B cell (primary cell): ENCODE results near the gene MRPL10. TPM values are rescaled to one million over a fixed set of nuclear protein-coding genes. Genes with fewer than 3 reads are reported as not detected.

Source experiments
- ATAC-seq: fragments of 200-7000 bp; cut with Tn5 transposase; one replicate; pipeline ENCODE4 v1.10.0; 2021; ENCODE audit warnings: low read depth, mild to moderate bottlenecking, moderate number of reproducible peaks, moderate library complexity
- CTCF ChIA-PET: fragments of 350-600 bp; sonication (Branson Sonifier 250); formaldehyde crosslinking; loops from one replicate; lab custom pipeline; 2021; ENCODE audit warnings: antibody characterized with exemption, inconsistent platforms; lab: Charles Lee
- POLR2A ChIA-PET: fragments of 350-600 bp; sonication (Branson Sonifier 250); formaldehyde crosslinking; loops from one replicate; lab custom pipeline; 2021; ENCODE audit warnings: antibody characterized with exemption; lab: Charles Lee
- DNase-seq: peaks from one replicate; pipeline ENCODE4 v3.0.0; 2013
- H2AFZ ChIP-seq: 2 replicates; pipeline ENCODE4 v1.6.1; 2012; ENCODE audit warnings: mild to moderate bottlenecking, low read depth, low read length; ENCODE audit not compliant: insufficient read depth, poor library complexity, severe bottlenecking
- H3K27ac ChIP-seq, 2 donors: 1 replicate in 1 of 2; 2 replicates in 1 of 2; pipeline ENCODE4 v1.5.1; 2012 to 2013; ENCODE audit warnings: low read length in 2 of 2, mild to moderate bottlenecking in 2 of 2, moderate library complexity in 1 of 2
- H3K27me3 ChIP-seq, 4 experiments: fragments of 200-600 bp in 1 of 4; sonication (generic) in 1 of 4; replicated peaks in 1 of 4; 1 replicate in 2 of 4; 2 replicates in 2 of 4; pipeline versions ENCODE4 v1.6.1 to v1.7.0; 2013 to 2016; ENCODE audit warnings: low read length in 3 of 4, mild to moderate bottlenecking in 2 of 4, mixed read lengths in 1 of 4, moderate library complexity in 1 of 4; ENCODE audit not compliant: insufficient read depth in 4 of 4, control insufficient read depth in 3 of 4; ENCODE audit errors: control extremely low read depth in 1 of 4
- H3K36me3 ChIP-seq, 2 experiments: replicated peaks in 1 of 2; 1 replicate in 1 of 2; 2 replicates in 1 of 2; pipeline versions ENCODE4 v1.6.1 to v1.7.1; 2013; ENCODE audit warnings: low read length in 1 of 2; ENCODE audit not compliant: insufficient read depth in 2 of 2, control insufficient read depth in 1 of 2; ENCODE audit errors: control extremely low read depth in 1 of 2, extremely low read depth in 1 of 2
- H3K4me1 ChIP-seq, 2 donors: fragments of 200-600 bp in 1 of 2; sonication (generic) in 1 of 2; 1 replicate in 1 of 2; 2 replicates in 1 of 2; pipeline versions ENCODE4 v1.5.1 to v1.6.1; 2013 to 2017; ENCODE audit warnings: low read length in 2 of 2; ENCODE audit not compliant: control insufficient read depth in 2 of 2, insufficient read depth in 2 of 2
- H3K4me2 ChIP-seq: replicated peaks from 2 replicates; pipeline ENCODE3; 2012; ENCODE audit warnings: mild to moderate bottlenecking, low read depth, low read length; ENCODE audit not compliant: poor library complexity, severe bottlenecking
- H3K4me3 ChIP-seq, 5 experiments: fragments of 200-600 bp in 1 of 5; sonication (generic) in 1 of 5; 1 replicate in 3 of 5; 2 replicates in 2 of 5; pipeline versions ENCODE4 v1.5.1 to v1.7.0; 2011 to 2016; ENCODE audit warnings: low read length in 4 of 5, mild to moderate bottlenecking in 4 of 5, low read depth in 2 of 5, control low read depth in 1 of 5, moderate library complexity in 1 of 5; ENCODE audit not compliant: insufficient read depth in 1 of 5; ENCODE audit errors: control extremely low read depth in 1 of 5, extremely low read depth in 1 of 5
- H3K79me2 ChIP-seq: fragments of 200-600 bp; sonication (generic); one replicate; pipeline ENCODE4 v1.6.0; 2016; ENCODE audit warnings: low read length; ENCODE audit not compliant: control insufficient read depth, insufficient read depth
- H3K9ac ChIP-seq: fragments of 200-600 bp; sonication (generic); 2 replicates; pipeline ENCODE4 v1.6.1; 2017; ENCODE audit warnings: mild to moderate bottlenecking, low read length, moderate library complexity
- H3K9me3 ChIP-seq, 3 donors: one replicate each; pipeline versions ENCODE4 v1.6.1 to v1.7.1; 2013; ENCODE audit warnings: low read length in 2 of 3; ENCODE audit not compliant: control insufficient read depth in 2 of 3, insufficient read depth in 1 of 3; ENCODE audit errors: control extremely low read depth in 1 of 3
- H4K20me1 ChIP-seq: 2 replicates; pipeline ENCODE4 v1.6.0; 2012; ENCODE audit warnings: mild to moderate bottlenecking, low read length; ENCODE audit not compliant: insufficient read depth, control insufficient read depth, poor library complexity, severe bottlenecking
- H3K27ac Mint-ChIP-seq: one replicate; pipeline ENCODE4 v1.8.0; 2021; ENCODE audit warnings: mixed read lengths
- H3K27me3 Mint-ChIP-seq: one replicate; pipeline ENCODE4 v1.8.0; 2021; ENCODE audit warnings: mixed read lengths
- H3K4me1 Mint-ChIP-seq: one replicate; pipeline ENCODE4 v1.8.0; 2021; ENCODE audit warnings: mixed read lengths
- H3K4me3 Mint-ChIP-seq: one replicate; pipeline ENCODE4 v1.8.0; 2021; ENCODE audit warnings: mixed read lengths
- H3K9me3 Mint-ChIP-seq: one replicate; pipeline ENCODE4 v1.8.0; 2022; ENCODE audit warnings: mixed read lengths; ENCODE audit not compliant: insufficient read depth
- CTCF ChIP-seq: fragments of 200-600 bp; IDR thresholded peaks from one replicate; pipeline ENCODE4 v1.8.0; 2022; ENCODE audit warnings: antibody characterized with exemption, mild to moderate bottlenecking
- EZH2 ChIP-seq: IDR thresholded peaks from 2 replicates; pipeline ENCODE4 v1.6.1; 2012; ENCODE audit warnings: borderline replicate concordance, low read depth, mild to moderate bottlenecking, moderate library complexity, low read length; ENCODE audit not compliant: insufficient read depth, poor library complexity, severe bottlenecking
- WGBS: methylation state at CpG from one replicate; pipeline ENCODE4 v1.1.5; 2013; ENCODE audit warnings: missing lambda C conversion rate; ENCODE audit not compliant: insufficient coverage; 5-methylcytosine and 5-hydroxymethylcytosine counted together
- intact Hi-C: fragments of 100-400 bp; cut with micrococcal nuclease; formaldehyde crosslinking; loops from one replicate; pipeline ENCODE4 v1.10.0; 2022
- polyA plus RNA-seq: library from polyadenylated mRNA; depleted of rRNA; stranded (reverse); fragments of >200 nt; gene quantifications from 2 replicates; pipeline ENCODE4 v1.2.3, GENCODE V29; 2012
- total RNA-seq, 2 donors: library from RNA; stranded (reverse); fragments of 120-200 nt in 1 of 2; gene quantifications; 1 replicate in 1 of 2; 2 replicates in 1 of 2; pipeline versions ENCODE4 v1.2.3 to v1.2.4, GENCODE V29; 2013 to 2022

MRPL10 gene
- total and polyA plus RNA-seq, 2 donors (not counting 1 experiment from before 2014, with no cell fraction given) = 34.8 to 39.4 TPM

- H3K9ac ChIP-seq = no peak overlapping the region
- no peaks in the 10 kb centered on the region for H4K20me1 ChIP-seq
- H3K27ac Mint-ChIP-seq = no peak overlapping the region
- H3K79me2 ChIP-seq = no peaks in the 10 kb centered on the region
- peaks cover 5% of the 10 kb centered on the region for H3K4me1 Mint-ChIP-seq
- H3K27me3 ChIP-seq = peaks cover 0 to 52% (median 21%) of the 10 kb centered on the region in 4 experiments
- no peaks in the 10 kb centered on the region for H3K9me3 Mint-ChIP-seq
- no peak overlapping the region for H3K27ac ChIP-seq
- H3K9me3 ChIP-seq = no peaks in the 10 kb centered on the region
- WGBS = no CpG with 5 or more reads among the region's 1 CpG
- H3K4me3 ChIP-seq = no peak overlapping the region
- ChIA-PET POLR2A (no interaction called here), CTCF (interaction anchor here (4.0 kb wide), 1 partner anchor 19 kb away, joined by 12 read pairs; no protein-coding TSS in a partner anchor)
- no peak overlapping the region for H2AFZ ChIP-seq
- H3K4me2 ChIP-seq = no peak overlapping the region
- H3K27me3 Mint-ChIP-seq = peaks cover 60% of the 10 kb centered on the region
- peaks cover 8 to 9% of the 10 kb centered on the region in 2 donors for H3K4me1 ChIP-seq
- H3K36me3 ChIP-seq = no peaks in the 10 kb centered on the region
- intact Hi-C loops = no loop called here
- H3K4me3 Mint-ChIP-seq = no peak overlapping the region
- no peak for DNase-seq
- ATAC-seq = no peak
- TF ChIP-seq EZH2 = no peak
- TF ChIP-seq CTCF = no peak
Measured at GRCh38 chr17:47870056-47870455, 38.7 kb upstream of the MRPL10 start.

GRCh38 chr17:47869114-47869513, 37.8 kb upstream of the MRPL10 start:
- intact Hi-C loops = no loop called here
- TF ChIP-seq EZH2 (no peak), CTCF (no peak)
- no peaks in the 10 kb centered on the region for H3K79me2 ChIP-seq
- WGBS = 50% methylated on average over 1 of the region's 2 CpGs
- H3K4me3 Mint-ChIP-seq = no peak overlapping the region
- no peaks in the 10 kb centered on the region for H3K36me3 ChIP-seq
- ATAC-seq = no peak
- no peak for DNase-seq
- H3K4me3 ChIP-seq = no peak overlapping the region
- peaks cover 8 to 9% of the 10 kb centered on the region in 2 donors for H3K4me1 ChIP-seq
- ChIA-PET POLR2A (no interaction called here), CTCF (interaction anchor here (4.0 kb wide), 1 partner anchor 20 kb away, joined by 12 read pairs; no protein-coding TSS in a partner anchor)
- no peaks in the 10 kb centered on the region for H3K9me3 ChIP-seq
- peaks cover 5% of the 10 kb centered on the region for H3K4me1 Mint-ChIP-seq
- H3K27me3 ChIP-seq = peaks cover 0 to 44% (median 19%) of the 10 kb centered on the region in 4 experiments
- H3K9me3 Mint-ChIP-seq = no peaks in the 10 kb centered on the region
- no peak overlapping the region for H3K4me2 ChIP-seq
- H3K27me3 Mint-ChIP-seq = peaks cover 59% of the 10 kb centered on the region
- H2AFZ ChIP-seq = no peak overlapping the region
- H3K27ac Mint-ChIP-seq = no peak overlapping the region
- H3K9ac ChIP-seq = no peak overlapping the region
- no peak overlapping the region for H3K27ac ChIP-seq
- no peaks in the 10 kb centered on the region for H4K20me1 ChIP-seq
